NT2/D1 (cell line): ENCODE data around the gene TGM1.

Experiments
- YY1 ChIP-seq: IDR thresholded peaks from 2 replicates; pipeline ENCODE4 v1.6.1; 2011; ENCODE audit not compliant: insufficient read length, insufficient read depth
- ZNF274 ChIP-seq: IDR thresholded peaks from 2 replicates; pipeline ENCODE4 v1.6.1; 2011; ENCODE audit warnings: mild to moderate bottlenecking, low read depth, low read length

GRCh38 chr14:24269910-24270536 is 7.0 kb upstream of the TGM1 start:
- no peak for TF ChIP-seq YY1
- TF ChIP-seq ZNF274 = no peak
